Stimulated activated naive B cell treated with anti-CD40 and anti-IgM and Interleukin-4, amounts not matched to agents 10 μg/mL and 1 μg/mL and 100 μg/mL, for 72 hours (primary cell): ENCODE results near the gene TBXAS1.
A peak's percentile ranks its signal among the peaks of the same experiment; 100 is the strongest.

Source experiments
- ATAC-seq, 2 donors: fragments of 150-1000 bp; cut with Tn5 transposase; replicated peaks; 2 replicates each; pipeline ENCODE4 v1.10.0; 2021; ENCODE audit warnings: moderate library complexity in 1 of 2
- DNase-seq: peaks from one replicate; pipeline ENCODE4 v3.0.0; 2021
- H3K27ac Mint-ChIP-seq: one replicate; pipeline ENCODE4 v1.8.0; 2022; ENCODE audit warnings: mild to moderate bottlenecking, mixed read lengths
- H3K27me3 Mint-ChIP-seq, 2 donors: one replicate each; pipeline ENCODE4 v1.8.0; 2022; ENCODE audit warnings: mixed read lengths in 2 of 2
- H3K36me3 Mint-ChIP-seq, 2 donors: one replicate each; pipeline ENCODE4 v1.8.0; 2022; ENCODE audit warnings: mixed read lengths in 2 of 2, mild to moderate bottlenecking in 1 of 2
- H3K4me1 Mint-ChIP-seq, 2 donors: one replicate each; pipeline ENCODE4 v1.8.0; 2022; ENCODE audit warnings: mixed read lengths in 2 of 2, mild to moderate bottlenecking in 1 of 2
- H3K4me3 Mint-ChIP-seq, 2 donors: one replicate each; pipeline ENCODE4 v1.8.0; 2022; ENCODE audit warnings: mild to moderate bottlenecking in 2 of 2, mixed read lengths in 2 of 2, moderate library complexity in 1 of 2
- H3K9me3 Mint-ChIP-seq, 2 donors: one replicate each; pipeline ENCODE4 v1.8.0; 2022; ENCODE audit warnings: mixed read lengths in 2 of 2, mild to moderate bottlenecking in 1 of 2

Gene TBXAS1

DNA sequence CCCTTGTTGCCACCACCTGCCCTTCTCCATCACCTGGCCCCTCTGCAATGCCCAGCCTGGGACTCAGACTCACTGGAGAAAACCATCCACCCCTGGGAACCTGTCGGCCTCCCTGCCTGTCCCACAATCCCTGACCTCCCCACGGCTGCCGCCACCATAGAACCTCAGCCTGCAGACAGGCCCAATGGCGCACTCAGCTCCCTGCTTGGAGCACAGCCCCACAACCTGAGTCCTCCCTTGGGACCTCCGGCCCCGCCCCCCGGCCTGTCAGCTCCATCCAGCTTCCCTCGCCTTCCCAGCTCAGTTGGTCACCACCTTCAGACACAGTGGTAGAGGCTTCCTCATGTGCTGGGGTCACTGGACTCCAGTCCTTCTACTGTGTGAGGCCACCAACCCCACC, 192.5 kb downstream of the TBXAS1 start:
- peaks cover 40 to 52% of the 10 kb centered on the region in 2 donors for H3K36me3 Mint-ChIP-seq
- ATAC-seq (no peak), DNase-seq (no peak)
- H3K27ac Mint-ChIP-seq, result peak overlapping the region; percentile 57
- H3K9me3 Mint-ChIP-seq, result no peaks in the 10 kb centered on the region
- H3K27me3 Mint-ChIP-seq, result no peaks in the 10 kb centered on the region
- no peak overlapping the region for H3K4me3 Mint-ChIP-seq
- H3K4me1 Mint-ChIP-seq, result peaks cover 0 to 8% of the 10 kb centered on the region in 2 donors

GRCh38 chr7:140022582-140023211, 193.6 kb downstream of the TBXAS1 start:
- H3K9me3 Mint-ChIP-seq, result no peaks in the 10 kb centered on the region
- DNase-seq (no peak), ATAC-seq (no peak)
- peaks cover 45 to 51% of the 10 kb centered on the region in 2 donors for H3K36me3 Mint-ChIP-seq
- H3K27me3 Mint-ChIP-seq, result no peaks in the 10 kb centered on the region
- no peak overlapping the region for H3K27ac Mint-ChIP-seq
- H3K4me1 Mint-ChIP-seq, result peaks cover 0 to 8% of the 10 kb centered on the region in 2 donors
- H3K4me3 Mint-ChIP-seq, result no peak overlapping the region

DNA sequence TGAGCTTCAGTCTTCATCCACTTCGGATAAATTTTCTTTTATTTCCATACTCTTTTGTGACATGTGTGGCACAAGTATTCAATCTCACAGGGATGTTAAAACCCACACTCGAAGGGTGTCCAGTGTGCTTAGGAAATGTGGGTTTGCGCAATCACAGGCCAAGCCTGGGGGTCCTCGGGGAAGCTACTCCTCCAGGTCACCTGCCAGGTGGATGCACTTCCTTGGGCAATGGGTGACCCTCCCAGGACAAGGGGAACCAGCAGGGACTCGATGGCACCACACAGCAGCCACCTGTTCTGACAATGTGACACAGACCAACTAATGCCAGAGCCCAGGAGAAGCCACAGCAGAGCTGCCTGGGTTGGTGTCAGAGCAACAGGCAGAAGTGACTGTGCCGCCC, 194.7 kb downstream of the TBXAS1 start:
- Mint-ChIP-seq H3K9me3 (no peaks in the 10 kb centered on the region), H3K27ac (peak overlapping the region; percentile 65)

DNA sequence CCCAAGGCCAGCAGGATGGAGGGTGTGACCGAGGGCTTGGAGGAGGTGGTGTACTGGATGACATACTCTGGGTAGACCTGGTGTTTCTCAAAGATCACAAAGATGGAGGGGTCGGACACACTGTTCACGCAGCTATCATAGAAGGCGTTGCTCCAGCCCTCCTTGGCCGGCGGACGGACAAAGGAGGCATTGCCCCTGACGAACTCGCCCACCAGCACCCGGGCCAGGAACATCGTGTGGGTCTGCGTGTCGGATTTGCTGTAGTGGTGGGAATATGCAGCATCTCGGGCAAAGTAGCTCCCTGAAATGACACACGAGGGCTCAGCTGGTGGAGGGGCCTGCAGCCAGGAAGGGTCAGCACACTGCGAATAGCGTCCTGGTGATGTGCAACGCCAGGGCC, 195.5 kb downstream of the TBXAS1 start:
- peaks cover 0 to 4% of the 10 kb centered on the region in 2 donors for H3K4me1 Mint-ChIP-seq

More for the DNA sequence above, 194.7 kb downstream of the TBXAS1 start:
- Mint-ChIP-seq H3K27me3 (no peaks in the 10 kb centered on the region), H3K4me1 (peaks cover 0 to 8% of the 10 kb centered on the region in 2 donors), H3K36me3 (peaks cover 50 to 59% of the 10 kb centered on the region in 2 donors), H3K4me3 (no peak overlapping the region)
- DNase-seq (no peak), ATAC-seq (no peak)

DNA sequence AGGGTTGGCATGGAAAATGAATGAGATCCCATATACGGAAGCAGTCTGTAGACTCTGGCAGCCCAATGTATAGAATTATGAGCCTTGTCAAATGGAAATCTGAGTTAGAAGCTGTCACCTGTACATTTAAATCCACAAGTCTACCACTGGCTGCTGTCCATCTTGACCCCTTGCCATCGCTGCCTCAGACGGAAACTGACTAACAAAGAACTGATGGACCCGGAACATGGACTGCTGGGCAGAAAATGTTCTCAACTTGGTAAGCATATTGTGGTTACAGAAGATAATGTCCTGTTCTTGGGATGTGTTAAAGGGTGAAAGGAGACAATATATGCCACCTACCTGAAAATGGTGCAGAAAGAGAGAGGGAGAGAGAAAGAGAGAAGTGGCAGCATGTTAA, 196.2 kb downstream of the TBXAS1 start:
- Mint-ChIP-seq H3K4me1 (peaks cover 0 to 5% of the 10 kb centered on the region in 2 donors), H3K4me3 (no peak overlapping the region), H3K36me3 (peaks cover 56 to 70% of the 10 kb centered on the region in 2 donors), H3K9me3 (no peaks in the 10 kb centered on the region), H3K27ac (no peak overlapping the region), H3K27me3 (no peaks in the 10 kb centered on the region)
- DNase-seq (no peak), ATAC-seq (no peak)

More for the DNA sequence above, 195.5 kb downstream of the TBXAS1 start:
- no peak for DNase-seq
- Mint-ChIP-seq H3K4me3 (no peak overlapping the region), H3K27me3 (no peaks in the 10 kb centered on the region), H3K27ac (no peak overlapping the region), H3K9me3 (no peaks in the 10 kb centered on the region), H3K36me3 (peaks cover 50 to 63% of the 10 kb centered on the region in 2 donors)
- ATAC-seq, result no peak

GRCh38 chr7:140025814-140026433, 196.9 kb downstream of the TBXAS1 start:
- ATAC-seq, result no peak
- Mint-ChIP-seq H3K27ac (no peak overlapping the region), H3K27me3 (no peaks in the 10 kb centered on the region), H3K4me3 (no peak overlapping the region), H3K9me3 (no peaks in the 10 kb centered on the region), H3K4me1 (peaks cover 0 to 5% of the 10 kb centered on the region in 2 donors), H3K36me3 (peaks cover 60 to 76% of the 10 kb centered on the region in 2 donors)
- no peak for DNase-seq

GRCh38 chr7:140026935-140027334, 197.9 kb downstream of the TBXAS1 start:
- H3K4me3 Mint-ChIP-seq, result no peak overlapping the region
- H3K4me1 Mint-ChIP-seq, result peaks cover 0 to 2% of the 10 kb centered on the region in 2 donors
- no peak for ATAC-seq
- H3K9me3 Mint-ChIP-seq, result no peaks in the 10 kb centered on the region
- H3K27me3 Mint-ChIP-seq, result no peaks in the 10 kb centered on the region
- DNase-seq, result no peak
- H3K27ac Mint-ChIP-seq, result no peak overlapping the region
- H3K36me3 Mint-ChIP-seq, result peaks cover 57 to 74% of the 10 kb centered on the region in 2 donors

DNA sequence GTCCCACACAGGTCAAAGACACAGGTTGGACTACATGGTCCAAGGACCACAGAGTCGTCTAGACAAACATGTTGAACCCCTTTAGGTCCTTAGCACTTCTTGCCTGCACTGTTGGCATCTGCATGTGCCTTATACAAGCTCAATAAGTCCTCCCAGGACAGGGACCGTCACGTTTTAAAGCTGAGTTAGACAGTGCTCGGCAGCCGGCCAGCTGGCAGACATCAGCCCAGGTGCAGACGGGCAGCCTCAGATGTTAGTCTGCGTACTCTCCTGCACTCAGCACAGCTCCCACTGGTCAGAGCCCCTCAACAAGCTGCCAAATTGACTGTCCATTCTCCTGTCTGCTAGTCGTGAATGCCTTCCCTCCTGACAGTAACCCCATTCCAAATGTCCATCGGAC, 198.8 kb downstream of the TBXAS1 start:
- DNase-seq (no peak), ATAC-seq (no peak)
- no peaks in the 10 kb centered on the region for H3K9me3 Mint-ChIP-seq
- H3K36me3 Mint-ChIP-seq, result peaks cover 55 to 70% of the 10 kb centered on the region in 2 donors
- no peak overlapping the region for H3K27ac Mint-ChIP-seq
- H3K27me3 Mint-ChIP-seq, result no peaks in the 10 kb centered on the region
- H3K4me1 Mint-ChIP-seq, result peaks cover 3 to 6% of the 10 kb centered on the region in 2 donors
- no peak overlapping the region for H3K4me3 Mint-ChIP-seq

GRCh38 chr7:140028311-140028710, 199.2 kb downstream of the TBXAS1 start:
- H3K36me3 Mint-ChIP-seq, result peaks cover 56 to 69% of the 10 kb centered on the region in 2 donors
- DNase-seq (no peak), ATAC-seq (no peak)
- H3K27ac Mint-ChIP-seq, result peak overlapping the region; percentile 86
- H3K4me1 Mint-ChIP-seq, result peaks cover 5 to 8% of the 10 kb centered on the region in 2 donors
- no peaks in the 10 kb centered on the region for H3K27me3 Mint-ChIP-seq
- H3K4me3 Mint-ChIP-seq, result no peak overlapping the region
- H3K9me3 Mint-ChIP-seq, result no peaks in the 10 kb centered on the region

GRCh38 chr7:140029072-140029471, 200.0 kb downstream of the TBXAS1 start:
- DNase-seq (no peak), ATAC-seq (no peak)
- peaks cover 58 to 69% of the 10 kb centered on the region in 2 donors for H3K36me3 Mint-ChIP-seq
- H3K4me1 Mint-ChIP-seq, result peaks cover 7 to 12% of the 10 kb centered on the region in 2 donors
- no peak overlapping the region for H3K27ac Mint-ChIP-seq
- H3K27me3 Mint-ChIP-seq, result no peaks in the 10 kb centered on the region
- H3K4me3 Mint-ChIP-seq, result no peak overlapping the region
- no peaks in the 10 kb centered on the region for H3K9me3 Mint-ChIP-seq

DNA sequence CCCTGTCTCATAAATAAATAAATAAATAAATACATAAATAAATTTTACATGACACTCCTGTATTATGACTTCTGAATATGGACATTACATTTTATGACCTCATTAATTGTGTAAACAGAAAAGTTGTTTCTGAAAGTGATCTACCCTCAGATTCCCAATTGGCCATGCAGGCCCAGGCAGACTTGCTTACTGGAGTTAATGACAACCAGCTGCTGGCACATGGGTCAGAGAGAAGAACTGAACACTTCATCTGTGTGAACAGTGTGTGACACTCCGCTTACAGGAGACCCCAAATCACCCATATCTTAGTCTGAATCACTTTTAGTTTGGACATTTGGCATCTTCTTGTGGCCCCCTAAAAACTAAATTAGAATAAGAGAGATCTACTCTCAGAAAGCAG, 202.3 kb downstream of the TBXAS1 start:
- H3K4me1 Mint-ChIP-seq, result peaks cover 16 to 25% of the 10 kb centered on the region in 2 donors
- DNase-seq (no peak), ATAC-seq (no peak)
- H3K27ac Mint-ChIP-seq, result no peak overlapping the region
- H3K36me3 Mint-ChIP-seq, result peaks cover 42 to 69% of the 10 kb centered on the region in 2 donors
- no peak overlapping the region for H3K4me3 Mint-ChIP-seq
- no peaks in the 10 kb centered on the region for H3K9me3 Mint-ChIP-seq
- H3K27me3 Mint-ChIP-seq, result no peaks in the 10 kb centered on the region

DNA sequence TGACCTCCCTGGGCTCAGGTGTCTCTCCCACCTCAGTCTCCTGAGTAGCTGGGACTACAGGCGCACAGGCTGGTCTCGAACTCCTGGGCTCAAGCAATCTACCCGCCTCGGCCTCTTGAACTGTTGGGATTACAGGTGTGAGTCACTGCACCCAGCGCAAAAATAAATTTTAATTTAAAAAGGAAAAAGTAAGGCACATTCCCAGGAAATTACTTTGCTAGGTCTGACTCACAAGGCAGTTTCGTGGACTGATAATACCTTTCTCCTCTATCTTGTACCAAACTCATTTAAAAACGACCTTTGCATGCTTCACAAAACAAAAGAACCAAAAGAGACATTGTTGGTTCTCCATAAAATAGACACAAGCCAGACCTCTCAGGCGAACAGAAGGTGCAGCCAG, 204.0 kb downstream of the TBXAS1 start:
- Mint-ChIP-seq H3K27ac (no peak overlapping the region), H3K4me3 (no peak overlapping the region), H3K4me1 (peaks cover 22 to 40% of the 10 kb centered on the region in 2 donors), H3K27me3 (no peaks in the 10 kb centered on the region), H3K36me3 (peaks cover 41 to 74% of the 10 kb centered on the region in 2 donors), H3K9me3 (no peaks in the 10 kb centered on the region)
- no peak for DNase-seq
- ATAC-seq, result no peak

DNA sequence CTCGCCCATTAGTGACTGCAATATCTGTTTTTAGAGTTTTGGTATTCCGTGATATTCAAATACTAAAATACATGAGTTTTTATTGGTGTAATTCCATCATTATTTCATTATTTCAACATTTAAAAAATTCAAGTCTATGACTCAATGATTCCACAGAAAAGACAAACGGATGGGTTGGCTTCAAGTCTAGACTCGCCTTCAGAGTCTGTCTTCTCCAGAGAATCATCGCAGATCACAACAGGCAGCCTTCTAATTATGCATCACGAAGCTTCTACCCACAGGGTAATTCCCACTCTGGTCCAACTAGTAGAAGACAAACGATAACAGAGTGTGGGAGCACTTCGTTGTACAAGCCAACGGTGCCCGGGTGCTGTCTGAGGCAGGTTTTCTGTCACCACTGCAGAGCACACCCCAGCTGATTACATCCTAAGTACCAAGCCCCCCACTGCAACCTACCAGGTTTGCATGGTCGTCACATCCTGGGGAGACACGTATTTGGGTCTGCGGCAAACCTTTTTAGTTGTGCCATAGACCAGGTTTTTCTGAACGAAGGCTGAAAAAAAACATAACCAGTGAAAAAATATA, 204.8 kb downstream of the TBXAS1 start:
- ATAC-seq (no peak), DNase-seq (no peak)
- H3K4me3 Mint-ChIP-seq, result peak overlapping the region in 1 of 2 donors; percentile 14
- no peaks in the 10 kb centered on the region for H3K27me3 Mint-ChIP-seq
- peaks cover 22 to 40% of the 10 kb centered on the region in 2 donors for H3K4me1 Mint-ChIP-seq
- no peak overlapping the region for H3K27ac Mint-ChIP-seq
- peaks cover 37 to 74% of the 10 kb centered on the region in 2 donors for H3K36me3 Mint-ChIP-seq
- H3K9me3 Mint-ChIP-seq, result no peaks in the 10 kb centered on the region

DNA sequence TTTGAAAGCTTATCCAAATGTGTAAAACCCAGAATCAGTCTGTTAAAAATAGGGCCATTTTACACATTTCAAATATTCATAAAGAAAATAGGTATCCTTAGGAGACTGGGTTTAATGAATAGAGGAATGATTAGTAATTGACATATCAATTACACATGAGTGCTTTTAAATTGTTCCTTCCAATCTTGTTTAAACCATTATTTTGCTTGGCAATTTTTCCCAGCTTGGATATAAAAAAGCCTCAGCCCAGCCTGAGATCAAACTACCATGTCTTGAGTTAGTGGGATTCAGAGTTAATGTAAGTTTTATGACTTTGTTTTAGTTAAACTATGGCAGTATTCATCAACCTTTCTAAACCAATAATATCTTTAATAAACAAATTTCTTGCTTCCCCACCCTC, 205.4 kb downstream of the TBXAS1 start:
- peaks cover 39 to 77% of the 10 kb centered on the region in 2 donors for H3K36me3 Mint-ChIP-seq

More for the DNA sequence above, 205.4 kb downstream of the TBXAS1 start:
- Mint-ChIP-seq H3K27ac (no peak overlapping the region), H3K4me1 (peaks cover 22 to 40% of the 10 kb centered on the region in 2 donors), H3K9me3 (no peaks in the 10 kb centered on the region), H3K4me3 (no peak overlapping the region), H3K27me3 (no peaks in the 10 kb centered on the region)
- DNase-seq, result no peak
- no peak for ATAC-seq
